Left ventricle myocardium superior (tissue), 1 donor: ENCODE measurements around the gene SMAD6. TPM values are rescaled to one million over a fixed set of nuclear protein-coding genes. Genes with fewer than 3 reads are reported as not detected.
A peak's percentile ranks its signal among the peaks of the same experiment; 100 is the strongest.

Experiments
- ATAC-seq: fragments of 200-7000 bp; cut with Tn5 transposase; one replicate; pipeline ENCODE4 v1.9.1; 2020; ENCODE audit warnings: mild to moderate bottlenecking, moderate library complexity
- DNase-seq: peaks from one replicate; pipeline ENCODE4 v3.0.0-alpha.2; 2020
- intact Hi-C: fragments of 100-400 bp; cut with micrococcal nuclease; formaldehyde crosslinking; loops from one replicate; pipeline ENCODE4 v1.11.0; 2022
- total RNA-seq: library from RNA; stranded (reverse); fragmentation: NEBNext Ultra II Directional; extraction: Animal tissue kit (Norgen Biotek cat#: 25700); gene quantifications from one replicate; pipeline ENCODE4 v1.2.1, GENCODE V29; 2021
- donor health status: DM: no; HTN: yes; CAD: no; lungs with severe emphysema.

Gene SMAD6
- total RNA-seq, 1 donor from 2014 or later = 14.9 TPM

DNA sequence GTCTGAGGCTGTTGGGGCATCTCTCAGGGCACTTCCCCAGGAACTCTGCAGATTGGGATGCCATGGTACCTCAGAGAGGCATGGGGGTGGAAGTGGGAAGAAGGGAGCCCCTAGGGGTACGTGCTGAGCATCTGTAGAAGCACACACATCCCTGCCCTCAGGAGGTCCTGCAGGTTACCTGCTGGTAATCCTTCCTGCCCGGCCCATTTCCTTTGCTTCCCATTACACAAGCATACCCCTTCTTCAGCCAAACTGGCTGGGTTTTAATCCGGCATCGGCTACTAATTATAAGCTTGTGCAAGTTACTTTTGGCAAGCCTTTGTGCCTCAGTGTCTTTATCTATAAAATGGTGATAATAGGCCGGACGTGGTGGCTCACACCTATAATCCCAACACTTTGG is 3.1 kb upstream of the SMAD6 start:
- ATAC-seq = no peak
- intact Hi-C loops = loop anchor here (10.0 kb wide), 1 partner anchor 74 kb away; no protein-coding TSS in a partner anchor
- no peak for DNase-seq

DNA sequence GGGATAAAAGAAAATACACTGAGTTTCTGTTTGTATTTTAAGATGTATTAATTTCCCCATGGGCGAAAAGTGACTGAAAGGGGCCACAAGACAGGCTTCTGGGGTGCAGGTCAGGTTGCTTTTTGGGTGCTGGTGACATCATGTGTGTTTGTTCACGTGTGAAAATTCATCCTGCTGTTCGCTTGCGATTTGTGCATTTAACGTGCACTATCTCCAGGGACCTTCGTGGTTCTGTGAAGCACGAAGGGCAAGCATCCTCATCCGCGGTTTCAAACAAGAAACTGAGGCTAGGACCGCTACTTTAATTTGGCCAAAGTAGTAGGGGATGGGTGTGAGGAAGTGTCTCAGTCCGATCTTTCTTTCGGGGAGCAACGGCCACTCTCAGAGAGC is 1.6 kb upstream of the SMAD6 start:
- ATAC-seq = no peak
- intact Hi-C loops = loop anchor here (10.0 kb wide), 2 partner anchors 74 to 144 kb away; no protein-coding TSS in a partner anchor

DNA sequence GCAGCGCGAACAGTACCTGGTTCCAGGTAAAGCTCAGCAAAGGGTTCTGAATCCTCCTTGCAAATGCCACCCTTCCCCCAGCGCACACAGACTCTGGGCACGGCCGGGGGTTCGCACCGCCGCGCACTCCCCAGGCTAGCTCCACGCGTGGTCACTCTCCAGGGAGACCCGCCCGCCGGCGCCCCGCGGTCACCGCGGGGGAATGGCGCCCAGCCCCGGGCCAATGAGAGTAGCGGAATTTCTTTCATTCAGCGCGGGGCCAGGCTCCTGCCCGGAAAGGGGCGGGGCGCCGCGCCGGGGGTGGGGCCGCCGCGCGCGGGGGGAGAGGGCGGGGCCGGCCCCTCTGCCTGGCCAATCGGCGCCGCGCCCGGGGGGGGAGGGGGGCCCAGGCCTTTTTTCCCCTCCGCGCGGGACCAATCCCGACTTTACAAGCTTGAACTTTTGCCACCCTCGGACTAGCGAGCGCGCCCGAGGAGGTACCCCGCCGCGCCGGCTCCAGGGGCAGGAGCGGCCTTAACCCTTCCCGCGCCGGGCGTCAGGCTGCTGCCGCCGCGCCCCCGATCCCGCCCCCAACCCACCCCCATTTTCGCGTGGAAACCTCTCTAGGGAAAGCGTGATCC is 1.1 kb upstream of the SMAD6 start:
- peak; percentile 98 for DNase-seq
- peak; percentile 80 for ATAC-seq
- intact Hi-C loops = loop anchor here (10.0 kb wide), 2 partner anchors 74 to 144 kb away; no protein-coding TSS in a partner anchor

More for the DNA sequence above, 1.6 kb upstream of the SMAD6 start:
- DNase-seq = no peak

DNA sequence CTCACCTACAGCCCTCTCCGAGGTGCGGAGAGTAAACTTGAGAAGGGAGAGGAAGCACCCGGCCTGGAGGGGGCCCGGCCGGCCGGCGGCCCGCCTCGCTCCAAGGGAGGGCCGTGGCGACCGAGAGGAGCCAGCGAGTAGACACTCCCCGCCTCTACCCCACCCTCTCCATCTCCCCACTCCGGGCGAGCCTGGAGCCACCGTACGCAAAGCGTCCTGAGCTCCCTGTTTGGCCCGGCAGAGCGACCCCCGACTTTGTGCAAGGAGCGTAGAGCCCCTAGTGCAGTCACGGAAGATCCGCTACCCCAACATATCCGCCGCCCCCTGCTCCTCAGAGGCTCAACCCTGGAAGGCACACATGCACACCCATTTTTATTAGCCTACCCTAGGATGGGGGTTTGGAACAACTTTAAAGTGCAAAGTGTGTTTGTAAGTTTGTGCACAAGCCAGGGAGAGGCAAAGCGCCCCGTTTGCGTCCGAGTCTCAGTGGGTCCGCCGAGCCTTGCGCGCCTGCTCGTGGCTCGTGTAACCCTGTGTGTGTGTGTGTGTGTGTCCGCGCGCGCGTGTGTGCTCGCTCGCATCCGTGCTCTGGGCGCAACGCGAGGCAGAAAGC is 508 bp upstream of the SMAD6 start:
- ATAC-seq (peak; percentile 62), DNase-seq (peak; percentile 71)
- intact Hi-C loops = loop anchor here (10.0 kb wide), 2 partner anchors 73 to 143 kb away; no protein-coding TSS in a partner anchor

DNA sequence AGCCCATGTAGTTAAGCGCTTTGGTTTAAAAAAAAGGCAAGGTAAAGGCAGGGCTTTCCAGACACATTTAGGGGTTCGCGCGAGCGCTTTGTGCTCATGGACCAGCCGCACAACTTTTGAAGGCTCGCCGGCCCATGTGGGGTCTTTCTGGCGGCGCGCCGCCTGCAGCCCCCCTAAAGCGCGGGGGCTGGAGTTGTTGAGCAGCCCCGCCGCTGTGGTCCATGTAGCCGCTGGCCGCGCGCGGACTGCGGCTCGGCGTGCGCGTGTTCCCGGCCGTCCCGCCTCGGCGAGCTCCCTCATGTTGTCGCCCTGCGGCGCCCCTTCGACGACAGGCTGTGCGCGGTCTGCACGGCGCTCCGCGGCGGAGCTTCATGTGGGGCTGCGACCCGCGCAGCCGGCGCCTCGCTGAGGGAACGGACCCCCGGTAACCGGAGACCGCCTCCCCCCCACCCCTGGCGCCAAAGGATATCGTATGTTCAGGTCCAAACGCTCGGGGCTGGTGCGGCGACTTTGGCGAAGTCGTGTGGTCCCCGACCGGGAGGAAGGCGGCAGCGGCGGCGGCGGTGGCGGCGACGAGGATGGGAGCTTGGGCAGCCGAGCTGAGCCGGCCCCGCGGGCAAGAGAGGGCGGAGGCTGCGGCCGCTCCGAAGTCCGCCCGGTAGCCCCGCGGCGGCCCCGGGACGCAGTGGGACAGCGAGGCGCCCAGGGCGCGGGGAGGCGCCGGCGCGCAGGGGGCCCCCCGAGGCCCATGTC is 927 bp downstream of the SMAD6 start:
- intact Hi-C loops = loop anchor here (10.0 kb wide), 2 partner anchors 72 to 142 kb away; no protein-coding TSS in a partner anchor
- DNase-seq = peak; percentile 47
- no peak for ATAC-seq

DNA sequence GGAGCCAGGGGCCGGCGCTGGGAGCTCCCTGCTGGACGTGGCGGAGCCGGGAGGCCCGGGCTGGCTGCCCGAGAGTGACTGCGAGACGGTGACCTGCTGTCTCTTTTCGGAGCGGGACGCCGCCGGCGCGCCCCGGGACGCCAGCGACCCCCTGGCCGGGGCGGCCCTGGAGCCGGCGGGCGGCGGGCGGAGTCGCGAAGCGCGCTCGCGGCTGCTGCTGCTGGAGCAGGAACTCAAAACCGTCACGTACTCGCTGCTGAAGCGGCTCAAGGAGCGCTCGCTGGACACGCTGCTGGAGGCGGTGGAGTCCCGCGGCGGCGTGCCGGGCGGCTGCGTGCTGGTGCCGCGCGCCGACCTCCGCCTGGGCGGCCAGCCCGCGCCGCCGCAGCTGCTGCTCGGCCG is 1.5 kb downstream of the SMAD6 start:
- DNase-seq (peak; percentile 73), ATAC-seq (no peak)
- intact Hi-C loops = loop anchor here (10.0 kb wide), 2 partner anchors 71 to 141 kb away; no protein-coding TSS in a partner anchor

DNA sequence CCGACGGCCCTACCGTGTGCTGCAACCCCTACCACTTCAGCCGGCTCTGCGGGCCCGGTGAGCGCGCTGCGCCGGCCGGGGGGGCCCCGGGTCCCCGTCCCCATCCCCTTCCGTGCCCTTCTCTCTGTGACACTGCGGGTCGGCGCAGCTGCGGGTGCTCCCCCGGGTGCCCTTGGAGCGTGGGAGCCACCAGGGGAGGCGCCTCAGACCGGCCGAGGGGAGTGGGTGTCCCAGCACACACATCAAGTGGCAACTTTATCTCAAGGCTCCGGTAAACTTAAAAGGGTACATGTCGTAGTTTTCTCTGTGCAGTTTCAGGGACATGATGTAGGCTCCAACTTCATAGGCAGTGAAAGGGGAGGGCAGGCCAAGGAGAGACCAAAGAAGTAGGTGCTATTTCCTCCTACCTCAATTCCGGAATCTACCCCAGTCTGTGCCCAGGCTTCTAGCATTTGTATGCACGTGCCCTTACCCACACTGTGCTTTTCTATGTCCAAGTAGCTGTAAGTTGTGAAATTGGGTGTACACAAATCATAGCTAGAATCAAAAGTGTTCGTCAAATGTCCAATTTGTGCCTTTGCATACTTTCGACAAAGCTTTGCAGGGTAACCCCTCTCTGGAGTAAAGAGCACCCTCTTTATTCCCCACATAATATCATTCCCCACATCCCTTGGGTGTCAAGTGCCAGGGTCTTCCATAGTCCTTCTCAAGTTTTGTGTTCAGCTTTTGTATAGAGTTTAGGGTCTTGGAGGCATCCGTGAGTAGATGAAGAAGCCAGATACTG is 2.2 kb downstream of the SMAD6 start:
- DNase-seq = peak; percentile 50
- ATAC-seq = no peak
- intact Hi-C loops = loop anchor here (10.0 kb wide), 2 partner anchors 71 to 141 kb away; no protein-coding TSS in a partner anchor

DNA sequence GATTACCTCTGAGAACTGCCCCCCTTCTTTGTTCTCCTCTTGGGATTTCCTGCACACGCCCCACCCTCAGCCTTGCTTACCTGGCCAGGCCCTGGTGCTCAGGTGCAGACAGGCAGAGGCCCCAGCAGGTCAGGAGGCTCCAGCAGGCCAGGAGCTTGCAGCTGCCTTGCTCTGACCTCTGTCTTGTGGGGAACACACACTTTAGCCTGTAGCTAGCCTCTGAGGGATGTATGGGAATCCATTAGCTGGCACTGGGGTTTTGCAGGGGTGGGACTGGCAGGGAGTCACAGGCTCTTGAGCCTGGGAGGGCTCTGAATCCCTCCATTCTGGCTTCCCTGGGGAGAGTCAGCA is 2.7 kb downstream of the SMAD6 start:
- DNase-seq (no peak), ATAC-seq (no peak)
- intact Hi-C loops = loop anchor here (10.0 kb wide), 2 partner anchors 70 to 140 kb away; no protein-coding TSS in a partner anchor

DNA sequence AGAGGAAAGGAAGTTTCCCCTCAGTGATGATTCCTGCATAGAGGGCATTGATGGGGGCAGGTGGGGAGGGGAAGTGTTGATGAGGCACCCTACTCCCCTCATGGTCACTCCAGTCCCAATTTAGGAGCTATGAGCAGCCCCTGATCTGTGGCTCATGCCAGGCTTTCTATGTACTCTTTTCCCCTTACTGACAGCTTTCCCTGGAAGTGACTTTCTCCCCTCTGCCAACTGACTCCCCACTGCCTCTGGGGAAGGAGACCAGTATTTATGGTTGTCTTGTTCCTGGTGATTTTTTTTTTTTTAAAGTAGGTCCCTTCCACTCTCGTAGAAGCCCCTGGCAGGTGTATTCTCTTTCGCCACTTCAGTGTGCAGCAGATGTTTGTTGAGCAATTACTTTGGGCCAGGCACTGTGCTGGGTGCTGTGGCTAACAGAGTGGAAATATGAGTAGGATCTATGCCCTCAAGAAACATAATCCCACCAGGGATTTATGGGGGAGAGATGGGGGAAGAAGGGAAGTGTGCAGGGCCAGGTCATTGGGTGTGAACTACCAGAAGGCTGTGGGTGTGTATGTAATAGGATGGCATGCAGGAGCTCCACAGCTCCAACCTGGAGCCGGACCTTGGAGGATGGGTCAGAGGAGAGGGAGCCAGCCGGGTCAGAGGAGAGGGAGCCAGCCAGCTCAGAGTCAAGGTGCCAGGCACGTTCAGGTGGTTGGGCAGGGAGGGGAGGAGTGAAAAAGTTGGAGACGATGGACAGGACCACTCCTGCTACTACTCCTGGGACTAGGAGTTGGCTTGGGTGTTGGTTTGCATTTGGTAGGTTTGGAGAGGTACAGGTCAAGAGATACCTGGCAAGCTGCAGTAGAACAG is 3.5 kb downstream of the SMAD6 start:
- intact Hi-C loops = loop anchor here (10.0 kb wide), 2 partner anchors 69 to 139 kb away; no protein-coding TSS in a partner anchor
- no peak for DNase-seq
- no peak for ATAC-seq

DNA sequence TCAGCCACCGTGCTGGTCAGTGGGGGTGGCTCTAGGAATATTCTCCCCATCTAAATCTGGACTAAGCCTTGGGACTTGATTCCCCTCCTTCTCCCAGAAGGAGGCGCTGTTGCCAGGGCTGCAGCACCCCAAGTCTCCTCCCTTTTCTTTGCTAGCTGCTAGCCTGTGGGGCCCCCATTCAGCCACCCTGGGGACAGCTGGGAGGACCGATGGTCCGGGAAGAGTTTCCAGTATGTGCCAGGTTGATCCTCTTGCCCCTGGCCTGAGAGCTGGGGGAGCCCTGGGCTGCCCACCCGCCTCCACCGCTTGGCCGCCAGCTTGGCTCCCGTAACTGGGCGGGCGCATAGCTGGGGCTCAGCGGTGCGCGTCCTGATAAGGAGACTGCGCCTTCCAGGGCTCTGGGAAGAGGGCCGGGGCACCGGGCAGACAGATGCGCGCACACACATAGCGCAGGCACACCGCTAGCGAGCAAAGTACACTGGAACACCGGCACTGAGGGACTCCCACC is 4.2 kb downstream of the SMAD6 start:
- intact Hi-C loops = loop anchor here (10.0 kb wide), 2 partner anchors 69 to 139 kb away; no protein-coding TSS in a partner anchor

DNA sequence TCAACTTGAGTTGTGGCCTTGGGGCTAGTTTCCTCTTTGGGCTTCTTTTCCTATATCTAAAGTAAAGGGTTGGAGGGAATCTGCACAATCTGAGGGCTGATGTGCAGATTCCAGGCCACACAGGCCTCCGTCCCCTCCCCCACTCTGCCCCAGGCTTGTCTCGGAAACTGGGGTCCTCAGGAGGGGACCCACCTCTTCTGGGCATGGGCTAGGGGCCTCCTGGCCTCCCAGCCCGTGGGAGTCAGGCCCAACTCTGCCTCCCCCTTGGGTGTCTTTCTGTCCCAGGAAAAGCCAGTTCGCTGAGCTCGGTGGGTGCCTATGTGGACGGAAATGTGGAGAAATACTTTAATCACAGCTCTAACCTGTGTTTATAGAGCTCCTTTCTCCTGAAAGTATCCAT is 4.8 kb downstream of the SMAD6 start:
- intact Hi-C loops = loop anchor here (10.0 kb wide), 2 partner anchors 68 to 138 kb away; no protein-coding TSS in a partner anchor
- ATAC-seq (no peak), DNase-seq (no peak)

More for the DNA sequence above, 4.2 kb downstream of the SMAD6 start:
- ATAC-seq (peak; percentile 45), DNase-seq (peak; percentile 69)

DNA sequence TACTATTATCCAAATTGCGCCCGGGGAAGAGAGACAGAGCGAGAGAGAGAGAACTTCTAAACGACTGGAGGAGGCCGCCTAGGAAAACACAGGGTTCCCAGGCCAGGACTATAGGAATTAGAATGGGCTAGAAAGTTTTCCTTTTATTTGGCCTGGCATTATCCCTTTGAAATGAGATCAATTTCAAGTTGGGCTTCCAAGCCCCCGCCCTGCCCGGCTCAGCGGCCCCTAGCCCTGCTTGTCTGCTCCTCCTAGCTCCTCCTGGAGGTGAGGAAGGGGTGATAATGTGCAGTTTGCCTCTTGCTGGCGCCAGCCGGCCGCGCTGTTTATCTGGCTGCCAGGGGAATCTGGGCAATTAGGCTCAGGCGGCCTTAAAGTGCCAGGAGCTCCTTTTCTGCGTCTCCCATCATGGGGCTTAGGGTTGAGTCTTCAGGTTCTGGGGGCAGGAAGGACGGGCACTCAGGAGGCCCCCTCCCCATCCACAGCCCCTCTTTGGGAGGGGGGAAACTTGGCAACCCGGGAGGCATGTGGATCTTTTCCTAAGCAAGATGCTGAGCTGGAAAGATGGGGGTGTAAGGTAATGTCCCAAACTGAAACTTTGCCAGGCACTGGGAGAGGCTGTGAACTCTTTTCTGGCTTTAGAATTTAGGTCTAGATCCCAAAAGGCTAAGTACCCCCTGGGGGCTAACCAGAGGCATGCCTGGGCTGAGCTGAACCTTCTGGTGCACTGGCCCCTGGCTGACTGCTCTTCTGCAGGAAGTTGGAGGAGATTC is 5.5 kb downstream of the SMAD6 start:
- DNase-seq (peak; percentile 69), ATAC-seq (peak; percentile 62)
- intact Hi-C loops = loop anchor here (10.0 kb wide), 2 partner anchors 67 to 137 kb away; no protein-coding TSS in a partner anchor

DNA sequence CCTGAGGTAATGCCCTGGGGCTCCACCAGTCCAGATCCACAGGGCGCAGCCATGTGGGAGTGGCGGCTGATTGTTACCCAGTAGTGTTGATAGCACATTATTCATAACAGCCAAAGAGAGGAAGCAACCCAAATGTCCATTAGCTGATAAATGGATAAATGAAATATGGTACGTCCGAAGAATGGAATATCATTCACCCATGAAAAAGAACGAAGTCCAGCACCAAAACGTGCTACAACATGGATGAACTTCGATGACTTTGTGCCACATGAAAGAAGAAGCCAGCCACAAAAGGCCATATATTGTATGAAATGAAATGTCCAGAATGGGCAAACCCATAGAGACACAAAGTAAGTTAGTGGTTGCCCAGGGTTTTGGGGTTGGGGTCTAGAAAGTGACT is 6.4 kb downstream of the SMAD6 start:
- DNase-seq = no peak
- ATAC-seq = no peak
- intact Hi-C loops = loop anchor here (10.0 kb wide), 2 partner anchors 66 to 136 kb away; no protein-coding TSS in a partner anchor

DNA sequence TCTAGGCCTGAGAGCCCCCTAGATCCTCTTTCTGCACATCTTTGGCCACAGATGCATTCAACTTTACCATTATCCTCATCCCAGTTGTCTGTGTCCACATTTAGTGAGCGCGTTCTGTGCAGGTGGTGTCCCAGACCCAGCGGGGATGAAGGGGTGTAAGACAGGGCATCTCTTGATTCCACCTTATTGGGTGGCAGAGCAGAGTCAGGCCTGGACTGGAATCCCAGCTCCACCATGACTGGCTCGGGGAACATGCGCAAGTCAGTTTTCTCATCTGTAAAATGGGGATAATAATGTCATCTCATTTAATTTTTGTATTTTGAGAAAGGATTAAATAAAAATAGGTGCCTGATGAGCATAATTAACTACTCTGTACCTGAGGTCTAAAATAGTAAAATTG is 7.8 kb downstream of the SMAD6 start:
- intact Hi-C loops = loop anchor here (10.0 kb wide), 2 partner anchors 65 to 135 kb away; no protein-coding TSS in a partner anchor
- DNase-seq = no peak
- no peak for ATAC-seq

DNA sequence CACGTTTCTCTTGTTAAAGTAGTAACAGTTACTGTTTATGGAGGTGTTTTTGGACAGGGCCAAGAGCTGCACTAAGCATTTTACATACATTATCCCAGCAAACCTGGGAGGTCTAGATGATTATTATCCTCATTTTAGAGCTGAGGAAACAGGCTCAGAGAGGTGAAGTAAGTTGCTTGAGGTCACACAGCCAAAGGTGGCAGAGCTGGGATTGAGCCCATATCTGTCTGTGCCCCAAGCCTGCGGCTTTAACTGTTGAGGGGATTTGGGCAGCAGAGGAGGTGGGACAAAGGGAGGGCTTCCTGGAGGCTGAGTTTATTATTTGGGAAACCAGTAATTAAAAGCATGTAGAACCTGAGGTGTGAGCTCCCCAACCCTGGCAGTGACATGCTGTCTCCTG is 9.2 kb downstream of the SMAD6 start:
- DNase-seq = no peak
- no peak for ATAC-seq
- intact Hi-C loops = no loop called here

DNA sequence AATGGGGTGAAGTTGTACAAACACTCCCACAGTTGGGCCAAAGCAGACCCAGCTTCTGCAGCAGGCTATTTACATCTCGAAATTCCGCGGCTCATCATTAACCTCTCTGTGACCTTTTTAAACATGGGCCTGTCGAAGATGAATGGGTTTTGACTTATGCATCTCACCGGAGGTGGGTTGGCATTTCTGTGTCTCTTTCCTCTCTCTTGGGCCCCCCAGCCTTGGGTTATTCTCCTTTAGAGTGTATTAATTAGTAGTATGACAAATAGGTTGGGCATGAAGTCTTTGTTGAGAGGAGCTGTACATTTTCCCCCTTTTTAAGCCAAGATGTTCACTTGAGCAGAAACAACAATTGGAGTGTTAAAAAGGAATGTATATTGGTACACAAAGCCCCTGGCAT is 9.8 kb downstream of the SMAD6 start:
- DNase-seq = no peak
- intact Hi-C loops = no loop called here
- no peak for ATAC-seq
